Measurements from ENCODE around the gene FAM124A. TPM values are rescaled to one million over a fixed set of nuclear protein-coding genes. Genes with fewer than 3 reads are reported as not detected.
"Not testable (repeated sequence)": the region's sequence is repeated elsewhere in the genome, so short reads cannot be mapped to it uniquely, and the experiment has no call there.

Gene FAM124A
- total RNA-seq, 3 donors from 2014 or later, result 0.13 to 0.21 (median 0.14) TPM

GRCh38 chr13:51280379-51280940 lies 58.3 kb downstream of the FAM124A start:
- Mint-ChIP-seq H3K36me3 (ENCODE audit: insufficient read depth) (no peaks in the 10 kb centered on the region), H3K27me3 (ENCODE audit: low read depth) (peaks cover 7% of the 10 kb centered on the region), H3K4me1 (ENCODE audit: low read depth) (no peaks in the 10 kb centered on the region), H3K9me3 (no peaks in the 10 kb centered on the region), H3K4me3 (no peak overlapping the region)
- DNase-seq, result no peak
- ATAC-seq, result no peak

GRCh38 chr13:51282322-51282721 lies 60.1 kb downstream of the FAM124A start:
- Mint-ChIP-seq H3K9me3 (no peaks in the 10 kb centered on the region), H3K4me3 (no peak overlapping the region), H3K36me3 (ENCODE audit: insufficient read depth) (no peaks in the 10 kb centered on the region), H3K27me3 (ENCODE audit: low read depth) (peaks cover 7% of the 10 kb centered on the region), H3K4me1 (ENCODE audit: low read depth) (no peaks in the 10 kb centered on the region)
- no peak for ATAC-seq
- DNase-seq, result no peak

GRCh38 chr13:51282923-51283322 lies 60.7 kb downstream of the FAM124A start:
- not testable (repeated sequence) for H3K4me1 Mint-ChIP-seq (ENCODE audit: low read depth); H3K36me3 Mint-ChIP-seq (ENCODE audit: insufficient read depth); H3K4me3 Mint-ChIP-seq; H3K27me3 Mint-ChIP-seq (ENCODE audit: low read depth); DNase-seq; ATAC-seq; H3K9me3 Mint-ChIP-seq

DNA sequence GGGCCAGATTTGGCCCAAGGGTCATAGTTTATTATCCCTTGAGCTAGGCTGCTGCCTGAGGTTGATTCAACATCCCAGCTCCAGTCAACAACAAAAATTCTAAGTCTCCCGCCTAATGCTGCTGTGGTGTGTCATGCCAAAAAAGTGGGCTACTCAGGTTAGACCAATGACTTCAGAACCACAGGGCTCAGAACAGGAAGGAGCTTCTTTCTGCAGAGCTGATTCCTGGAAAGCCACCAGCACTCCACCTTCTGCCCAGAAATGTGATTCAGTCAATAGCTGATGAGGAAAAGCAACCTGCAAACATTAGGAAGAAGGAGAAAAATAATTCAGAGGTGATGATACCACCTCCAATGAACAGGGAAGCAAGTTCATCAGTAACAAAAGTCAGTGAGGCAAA lies 61.2 kb downstream of the FAM124A start:
- H3K4me3 Mint-ChIP-seq, result no peak overlapping the region
- no peaks in the 10 kb centered on the region for H3K9me3 Mint-ChIP-seq
- H3K27me3 Mint-ChIP-seq (ENCODE audit: low read depth), result peaks cover 7% of the 10 kb centered on the region
- H3K4me1 Mint-ChIP-seq (ENCODE audit: low read depth), result no peaks in the 10 kb centered on the region
- ATAC-seq (no peak), DNase-seq (no peak)
- no peaks in the 10 kb centered on the region for H3K36me3 Mint-ChIP-seq (ENCODE audit: insufficient read depth)

- DNase-seq (no peak), ATAC-seq (no peak)
- Mint-ChIP-seq H3K27me3 (ENCODE audit: low read depth) (peaks cover 7% of the 10 kb centered on the region), H3K9me3 (no peaks in the 10 kb centered on the region), H3K4me3 (no peak overlapping the region), H3K36me3 (ENCODE audit: insufficient read depth) (no peaks in the 10 kb centered on the region), H3K4me1 (ENCODE audit: low read depth) (no peaks in the 10 kb centered on the region)
Observed at GRCh38 chr13:51284339-51284738, 62.1 kb downstream of the FAM124A start.

GRCh38 chr13:51286135-51287002 lies 64.2 kb downstream of the FAM124A start:
- Mint-ChIP-seq H3K27me3 (ENCODE audit: low read depth) (no peaks in the 10 kb centered on the region), H3K9me3 (no peaks in the 10 kb centered on the region), H3K4me3 (no peak overlapping the region), H3K4me1 (ENCODE audit: low read depth) (no peaks in the 10 kb centered on the region), H3K36me3 (ENCODE audit: insufficient read depth) (no peaks in the 10 kb centered on the region)
- DNase-seq (peak; percentile 59), ATAC-seq (peak; percentile 83 to 84)

DNA sequence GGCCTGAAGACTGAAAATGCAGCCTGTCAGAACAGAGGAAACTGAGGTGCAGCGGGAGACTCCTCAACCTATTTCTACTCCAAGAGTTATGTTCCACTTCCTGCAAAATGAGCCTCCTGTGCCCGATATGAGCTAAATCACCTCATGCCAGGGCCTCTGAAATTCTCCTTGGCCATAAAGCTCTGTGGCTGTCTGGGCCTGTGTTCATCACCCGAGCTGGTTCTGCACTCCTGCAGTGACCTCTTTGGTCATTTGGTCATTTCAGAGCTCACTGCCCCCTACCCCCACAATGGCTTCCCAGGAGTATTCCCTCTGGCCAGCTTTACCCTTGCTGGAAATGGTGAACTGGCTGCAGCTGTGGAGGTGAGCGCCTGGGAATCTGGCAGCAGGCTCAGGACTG lies 65.6 kb downstream of the FAM124A start:
- no peak for ATAC-seq
- H3K4me3 Mint-ChIP-seq, result no peak overlapping the region
- DNase-seq, result no peak
- no peaks in the 10 kb centered on the region for H3K4me1 Mint-ChIP-seq (ENCODE audit: low read depth)
- H3K36me3 Mint-ChIP-seq (ENCODE audit: insufficient read depth), result no peaks in the 10 kb centered on the region
- H3K9me3 Mint-ChIP-seq, result no peaks in the 10 kb centered on the region
- H3K27me3 Mint-ChIP-seq (ENCODE audit: low read depth), result no peaks in the 10 kb centered on the region

- not testable (repeated sequence) for H3K4me3 Mint-ChIP-seq; DNase-seq; H3K27me3 Mint-ChIP-seq (ENCODE audit: low read depth); H3K9me3 Mint-ChIP-seq; ATAC-seq; H3K4me1 Mint-ChIP-seq (ENCODE audit: low read depth); H3K36me3 Mint-ChIP-seq (ENCODE audit: insufficient read depth)
Observed at GRCh38 chr13:51288254-51288653, 66.1 kb downstream of the FAM124A start.

- Mint-ChIP-seq H3K4me3 (no peak overlapping the region), H3K27me3 (ENCODE audit: low read depth) (no peaks in the 10 kb centered on the region), H3K36me3 (ENCODE audit: insufficient read depth) (no peaks in the 10 kb centered on the region), H3K4me1 (ENCODE audit: low read depth) (no peaks in the 10 kb centered on the region), H3K9me3 (no peaks in the 10 kb centered on the region)
- DNase-seq (no peak), ATAC-seq (no peak)
Observed at GRCh38 chr13:51291341-51291740, 69.1 kb downstream of the FAM124A start.

DNA sequence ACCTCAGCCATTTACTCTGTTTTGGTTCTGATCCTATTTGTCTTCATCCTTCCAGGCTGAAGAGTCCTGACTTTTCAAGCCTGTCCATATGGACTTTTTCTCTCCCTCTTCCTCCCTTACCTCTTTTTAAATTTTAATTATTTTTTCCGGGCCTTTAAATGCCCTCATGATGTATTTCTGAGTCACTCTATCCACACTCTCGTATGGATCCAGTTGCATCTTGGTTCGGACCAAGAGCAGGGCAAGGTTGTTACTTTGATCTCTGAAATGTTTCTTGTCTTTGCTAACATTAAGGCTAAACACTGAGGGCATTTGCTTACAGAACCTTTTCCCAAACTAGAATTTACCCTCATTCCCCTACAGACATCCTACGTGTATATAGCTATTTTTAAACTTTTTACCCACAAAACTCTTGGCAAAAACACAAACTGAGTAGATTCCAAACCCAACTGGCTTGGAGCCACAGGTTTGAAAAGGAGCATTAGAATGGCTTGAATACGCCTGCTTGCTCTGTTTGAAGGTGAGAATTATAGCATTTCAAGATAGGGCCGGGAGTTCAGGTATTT lies 69.9 kb downstream of the FAM124A start:
- ATAC-seq, result no peak
- no peaks in the 10 kb centered on the region for H3K36me3 Mint-ChIP-seq (ENCODE audit: insufficient read depth)
- DNase-seq, result no peak

DNA sequence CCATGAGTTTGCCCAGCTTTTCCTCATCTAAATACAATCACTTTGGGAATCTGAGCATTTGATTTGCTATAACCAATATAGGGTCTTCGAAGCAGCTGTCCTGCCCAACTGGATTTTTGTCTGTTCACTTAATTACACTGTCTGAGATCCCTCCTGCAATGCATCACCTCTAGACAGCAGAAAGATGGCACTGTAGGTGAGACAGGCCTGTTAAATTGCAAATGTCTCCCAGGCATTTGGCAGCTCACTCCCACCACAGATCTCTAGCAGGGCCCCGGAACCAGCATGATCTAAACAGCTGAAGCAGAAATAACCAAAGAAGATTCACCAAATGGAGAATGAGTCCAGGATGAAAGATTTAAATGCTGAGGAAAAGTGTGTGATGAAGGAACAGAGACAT lies 75.4 kb downstream of the FAM124A start:
- Mint-ChIP-seq H3K36me3 (ENCODE audit: insufficient read depth) (no peaks in the 10 kb centered on the region), H3K4me1 (ENCODE audit: low read depth) (no peaks in the 10 kb centered on the region), H3K4me3 (no peak overlapping the region), H3K27me3 (ENCODE audit: low read depth) (peaks cover 6% of the 10 kb centered on the region), H3K9me3 (no peaks in the 10 kb centered on the region)
- ATAC-seq, result no peak
- DNase-seq, result no peak

More for the DNA sequence above, 69.9 kb downstream of the FAM124A start:
- H3K27me3 Mint-ChIP-seq (ENCODE audit: low read depth), result no peaks in the 10 kb centered on the region
- no peaks in the 10 kb centered on the region for H3K4me1 Mint-ChIP-seq (ENCODE audit: low read depth)
- no peak overlapping the region for H3K4me3 Mint-ChIP-seq
- no peaks in the 10 kb centered on the region for H3K9me3 Mint-ChIP-seq

- Mint-ChIP-seq H3K9me3 (no peaks in the 10 kb centered on the region), H3K4me1 (ENCODE audit: low read depth) (no peaks in the 10 kb centered on the region), H3K27me3 (ENCODE audit: low read depth) (peaks cover 6% of the 10 kb centered on the region), H3K4me3 (no peak overlapping the region), H3K36me3 (ENCODE audit: insufficient read depth) (no peaks in the 10 kb centered on the region)
- DNase-seq (no peak), ATAC-seq (no peak)
Observed at GRCh38 chr13:51298812-51299211, 76.6 kb downstream of the FAM124A start.

- no peaks in the 10 kb centered on the region for H3K36me3 Mint-ChIP-seq (ENCODE audit: insufficient read depth)
- peaks cover 6% of the 10 kb centered on the region for H3K27me3 Mint-ChIP-seq (ENCODE audit: low read depth)
- ATAC-seq (no peak), DNase-seq (no peak)
- no peaks in the 10 kb centered on the region for H3K4me1 Mint-ChIP-seq (ENCODE audit: low read depth)
- no peaks in the 10 kb centered on the region for H3K9me3 Mint-ChIP-seq
- no peak overlapping the region for H3K4me3 Mint-ChIP-seq
Observed at GRCh38 chr13:51303063-51303552, 80.9 kb downstream of the FAM124A start.

DNA sequence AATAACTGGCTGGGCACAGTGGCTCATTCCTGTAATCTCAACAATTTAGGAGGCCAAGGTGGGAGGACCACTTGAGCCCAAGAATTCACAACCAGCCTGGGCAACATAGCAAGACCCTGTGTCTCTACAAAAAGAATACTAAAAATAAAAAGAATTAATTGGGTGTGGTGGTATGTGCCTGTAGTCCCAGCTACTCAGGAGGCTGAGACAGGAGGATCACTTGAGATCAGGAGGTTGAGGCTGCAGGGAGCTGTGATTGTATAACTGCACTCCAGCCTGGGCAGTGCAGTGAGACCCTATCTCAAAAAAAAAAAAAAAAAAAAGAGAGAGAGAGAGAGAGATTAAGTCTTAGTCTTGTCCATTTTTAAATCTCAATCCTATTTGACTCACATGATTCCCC lies 81.7 kb downstream of the FAM124A start:
- Mint-ChIP-seq H3K36me3 (ENCODE audit: insufficient read depth) (no peaks in the 10 kb centered on the region), H3K27me3 (ENCODE audit: low read depth) (peaks cover 6% of the 10 kb centered on the region), H3K4me3 (no peak overlapping the region), H3K4me1 (ENCODE audit: low read depth) (no peaks in the 10 kb centered on the region), H3K9me3 (no peaks in the 10 kb centered on the region)
- DNase-seq (no peak), ATAC-seq (no peak)

All from activated T-cell treated with anti-CD3 and anti-CD28 coated beads, Interleukin-2, amount 50 U/mL, for 4 hours (primary cell).